Measurements from ENCODE around the gene DCTN5. TPM values are rescaled to one million over a fixed set of nuclear protein-coding genes. Genes with fewer than 3 reads are reported as not detected.

The DCTN5 gene
- 10 to 100 TPM; 48.2 to 62.6 TPM for total RNA-seq

GRCh38 chr16:23640931-23641765 is at the start of gene DCTN5, which contains the start of gene PALB2:
DCTN5 (plus strand) TSS chr16:23641466; CDS start chr16:23641543, 77 bp downstream.
PALB2 (minus strand) TSS chr16:23641310; CDS start chr16:23641157, 153 bp downstream.

GRCh38 chr16:23595951-23596720 is 45.1 kb upstream of the DCTN5 start, which contains the start of gene NDUFAB1:
NDUFAB1 (minus strand) TSS chr16:23596316; CDS start chr16:23596290, 26 bp downstream.

GRCh38 chr16:23678430-23679273 is 37.4 kb downstream of the DCTN5 start, which contains the start of gene PLK1:
PLK1 (plus strand) TSS chr16:23678889; CDS start chr16:23678933, 44 bp downstream.

GRCh38 chr16:23712976-23713375 is 71.7 kb downstream of the DCTN5 start, which contains the start of gene ERN2:
ERN2 (minus strand) TSS chr16:23713222; CDS start chr16:23713187, 35 bp downstream.

Other genes starting within 250 kb of the DCTN5 start
- 10 to 100 TPM; 18.6 to 21.7 TPM for gene COG7, start 188.3 kb upstream of the DCTN5 start, total RNA-seq
- 10 to 100 TPM; 28.2 to 41.6 TPM for gene GGA2, start 131.0 kb upstream of the DCTN5 start, total RNA-seq
- gene EARS2, start 84.1 kb upstream of the DCTN5 start, total RNA-seq: 10 to 100 TPM; 45.8 to 57.9 TPM
- gene UBFD1, start 83.7 kb upstream of the DCTN5 start, total RNA-seq: 10 to 100 TPM; 86.7 to 93.2 TPM
- 100 to 1,000 TPM; 102 to 142 TPM for gene NDUFAB1, start 45.1 kb upstream of the DCTN5 start, total RNA-seq
- 10 to 100 TPM; 17.9 to 23.3 TPM for gene PALB2, start 156 bp upstream of the DCTN5 start, total RNA-seq
- gene PLK1, start 37.4 kb downstream of the DCTN5 start, total RNA-seq: 10 to 100 TPM; 31.3 to 61.6 TPM
- not detected for gene ERN2, start 71.8 kb downstream of the DCTN5 start, total RNA-seq
- not detected for gene CHP2, start 113.6 kb downstream of the DCTN5 start, total RNA-seq
- gene PRKCB, start 194.5 kb downstream of the DCTN5 start, total RNA-seq: 1 to 10 TPM; 1.0 to 5.3 TPM

All from melanocyte of skin (primary cell).